ENCODE results near the gene PIK3R2. TPM values are rescaled to one million over a fixed set of nuclear protein-coding genes. Genes with fewer than 3 reads are reported as not detected.

The PIK3R2 gene
- total RNA-seq, 1 donor = 36.7 TPM

DNA sequence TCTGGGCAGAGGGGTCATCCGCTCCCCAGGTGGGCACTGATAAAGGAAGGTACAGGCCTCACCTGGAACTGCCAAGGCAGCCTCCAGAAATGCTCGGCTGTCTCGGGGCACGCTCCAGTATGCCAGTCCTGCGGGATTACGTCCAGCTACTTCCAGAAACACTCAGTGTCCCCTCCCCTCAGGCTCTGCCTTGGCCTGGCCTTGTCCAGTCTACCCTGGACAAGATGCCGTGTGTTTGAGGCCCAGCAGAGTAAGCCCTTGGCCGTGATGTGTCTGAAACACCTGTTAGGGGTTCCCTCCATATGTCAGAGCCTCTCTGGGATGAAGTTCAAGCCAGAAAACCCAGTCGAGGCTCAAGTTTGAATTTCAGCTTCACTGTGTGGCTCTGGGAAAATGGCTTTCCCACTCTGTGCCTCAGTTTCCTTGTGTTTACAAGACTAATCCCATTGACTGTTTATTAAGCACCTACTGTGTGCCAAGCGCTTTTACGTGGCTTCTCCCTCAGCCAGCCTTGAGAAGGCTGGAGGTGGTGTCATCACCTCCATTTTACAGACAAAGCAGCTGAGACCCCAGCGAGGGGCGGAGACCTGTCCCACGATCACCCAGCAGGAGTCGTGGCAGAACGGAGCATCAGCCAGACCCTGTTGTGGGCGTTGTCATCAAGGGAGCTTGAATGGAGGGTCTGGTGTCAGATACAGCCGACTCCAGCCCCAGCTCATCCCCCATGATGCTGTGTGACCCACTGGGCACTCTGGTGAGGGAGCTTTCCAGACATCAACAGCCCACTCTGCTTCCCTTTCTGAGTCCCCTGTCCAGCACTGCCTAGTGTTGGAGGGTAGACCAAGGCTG, 2.0 kb upstream of the PIK3R2 start:
- H3K4me3 ChIP-seq (ENCODE audit: low read depth, low read length) = no peak overlapping the region
- TF ChIP-seq, protein P1, sequence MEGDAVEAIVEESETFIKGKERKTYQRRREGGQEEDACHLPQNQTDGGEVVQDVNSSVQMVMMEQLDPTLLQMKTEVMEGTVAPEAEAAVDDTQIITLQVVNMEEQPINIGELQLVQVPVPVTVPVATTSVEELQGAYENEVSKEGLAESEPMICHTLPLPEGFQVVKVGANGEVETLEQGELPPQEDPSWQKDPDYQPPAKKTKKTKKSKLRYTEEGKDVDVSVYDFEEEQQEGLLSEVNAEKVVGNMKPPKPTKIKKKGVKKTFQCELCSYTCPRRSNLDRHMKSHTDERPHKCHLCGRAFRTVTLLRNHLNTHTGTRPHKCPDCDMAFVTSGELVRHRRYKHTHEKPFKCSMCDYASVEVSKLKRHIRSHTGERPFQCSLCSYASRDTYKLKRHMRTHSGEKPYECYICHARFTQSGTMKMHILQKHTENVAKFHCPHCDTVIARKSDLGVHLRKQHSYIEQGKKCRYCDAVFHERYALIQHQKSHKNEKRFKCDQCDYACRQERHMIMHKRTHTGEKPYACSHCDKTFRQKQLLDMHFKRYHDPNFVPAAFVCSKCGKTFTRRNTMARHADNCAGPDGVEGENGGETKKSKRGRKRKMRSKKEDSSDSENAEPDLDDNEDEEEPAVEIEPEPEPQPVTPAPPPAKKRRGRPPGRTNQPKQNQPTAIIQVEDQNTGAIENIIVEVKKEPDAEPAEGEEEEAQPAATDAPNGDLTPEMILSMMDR (IDR thresholded peaks at IDR 0.05; ENCODE audit: insufficient read depth, low read length) = no peak
- no peak for DNase-seq (ENCODE audit: low read depth)

DNA sequence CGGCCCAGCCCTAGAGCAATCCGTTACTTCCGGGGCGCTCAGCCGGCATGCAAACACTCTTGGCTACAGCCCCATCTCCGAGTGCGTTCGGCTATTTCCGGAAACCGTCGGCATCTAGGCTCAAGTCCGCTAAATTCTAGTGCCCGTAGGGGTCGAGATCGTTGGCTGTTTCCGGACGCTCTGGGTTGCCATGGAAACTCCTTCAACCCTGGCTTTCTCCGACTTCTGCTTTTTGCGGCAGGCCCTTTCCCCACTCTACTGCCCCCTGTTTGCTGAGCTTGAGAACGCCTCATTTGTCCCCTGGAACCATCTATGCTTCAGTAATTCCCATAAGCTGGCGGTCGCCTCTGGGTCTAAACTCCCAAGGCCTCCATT, 534 bp upstream of the PIK3R2 start:
- H3K4me3 ChIP-seq (ENCODE audit: low read depth, low read length) = peak overlapping the region; percentile 64
- TF ChIP-seq, protein P1 (IDR thresholded peaks at IDR 0.05; ENCODE audit: insufficient read depth, low read length) = peak; percentile 82
- DNase-seq (ENCODE audit: low read depth) = peak; percentile 97

DNA sequence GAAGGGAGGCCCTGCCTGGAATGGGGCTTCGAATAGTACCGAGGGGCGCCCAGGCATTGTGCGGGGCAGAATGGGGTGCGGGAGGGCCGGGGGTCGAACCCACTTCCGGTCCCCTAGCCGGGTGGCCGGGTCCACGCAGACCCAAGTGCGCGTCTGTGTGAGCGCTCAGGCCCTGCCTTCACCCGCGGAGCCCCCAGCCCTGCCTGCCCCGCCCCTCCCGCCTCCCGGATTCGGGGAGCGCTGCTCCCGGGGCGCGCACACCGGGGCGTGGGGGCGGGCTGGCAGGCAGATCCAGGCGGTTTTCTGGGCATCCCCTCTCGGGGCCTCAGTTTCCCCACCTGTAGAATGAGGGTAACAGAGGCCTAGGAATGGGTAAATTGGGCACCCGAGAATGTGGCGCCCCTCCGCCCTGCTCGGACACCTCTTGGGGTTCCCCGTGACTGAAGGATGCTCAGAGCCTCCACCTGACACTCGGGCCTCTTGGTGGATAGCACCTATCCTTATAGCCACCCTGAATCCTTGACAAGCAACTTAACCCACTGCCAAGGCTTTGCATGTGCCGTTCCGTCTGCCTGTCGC, 682 bp downstream of the PIK3R2 start:
- TF ChIP-seq, protein P1 (IDR thresholded peaks at IDR 0.05; ENCODE audit: insufficient read depth, low read length) = no peak
- DNase-seq (ENCODE audit: low read depth) = no peak
- peak overlapping the region; percentile 91 for H3K4me3 ChIP-seq (ENCODE audit: low read depth, low read length)

DNA sequence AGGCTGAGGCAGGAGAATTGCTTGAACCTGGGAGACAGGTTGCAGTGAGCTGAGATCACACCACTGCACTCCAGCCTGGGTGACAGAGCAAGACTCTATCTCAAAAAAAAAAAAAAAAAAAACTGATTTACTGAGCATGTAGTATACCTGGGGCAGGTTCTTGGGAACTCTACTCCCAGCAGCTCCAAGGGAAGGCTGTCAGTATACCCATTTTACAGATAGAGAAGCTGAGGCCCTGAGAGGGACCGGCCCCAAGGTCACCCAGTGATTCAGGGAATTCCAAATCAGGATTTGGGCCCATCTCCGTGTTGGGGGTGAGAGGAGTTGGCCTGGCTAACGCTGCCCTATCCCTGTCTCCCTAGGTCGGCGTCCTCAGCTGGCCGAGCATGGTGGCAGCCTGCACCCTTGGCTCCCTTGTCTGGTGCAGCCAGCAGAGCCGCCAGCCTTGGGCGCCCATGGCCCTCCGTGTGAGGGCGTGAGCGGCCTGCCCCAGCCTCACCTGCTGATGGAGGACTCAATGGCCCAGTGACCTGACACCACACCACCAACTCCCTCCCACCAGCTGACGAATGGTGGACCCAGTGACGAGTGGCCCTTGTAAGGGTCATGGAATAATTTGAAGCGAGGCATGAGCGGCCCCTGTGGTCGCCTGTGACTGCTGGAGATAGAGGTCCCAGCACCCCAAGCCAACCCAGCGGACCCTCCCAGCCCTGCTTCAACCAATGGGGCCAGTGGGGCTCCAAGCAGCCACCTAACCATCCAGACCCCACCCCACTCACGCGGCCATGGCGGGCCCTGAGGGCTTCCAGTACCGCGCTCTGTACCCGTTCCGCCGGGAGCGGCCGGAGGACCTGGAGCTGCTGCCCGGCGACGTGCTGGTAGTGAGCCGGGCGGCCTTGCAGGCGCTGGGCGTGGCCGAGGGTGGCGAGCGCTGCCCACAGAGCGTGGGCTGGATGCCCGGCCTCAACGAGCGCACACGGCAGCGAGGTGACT, 2.4 kb downstream of the PIK3R2 start:
- TF ChIP-seq, protein P1 (IDR thresholded peaks at IDR 0.05; ENCODE audit: insufficient read depth, low read length) = no peak
- no peak overlapping the region for H3K4me3 ChIP-seq (ENCODE audit: low read depth, low read length)
- DNase-seq (ENCODE audit: low read depth) = no peak

DNA sequence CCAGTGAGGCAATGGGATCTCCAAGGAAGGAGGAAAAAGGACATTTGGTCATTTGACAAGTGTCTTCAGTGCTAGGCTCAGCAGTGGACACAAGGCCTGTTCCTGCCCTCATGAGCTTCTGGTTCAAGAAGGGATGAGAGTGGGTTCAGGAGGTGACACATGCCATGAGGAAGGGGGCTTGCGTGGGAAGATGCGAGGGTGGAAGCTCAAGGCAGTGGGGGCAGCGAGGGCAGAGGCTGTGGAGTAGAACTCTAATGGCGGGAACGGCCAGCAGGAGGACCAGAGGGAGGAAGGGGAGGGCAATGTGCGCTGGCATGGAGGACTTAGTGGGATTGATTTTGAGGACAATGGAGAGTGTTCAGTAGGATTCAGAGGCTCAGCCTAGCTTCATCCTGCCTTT, 3.3 kb downstream of the PIK3R2 start:
- no peak overlapping the region for H3K4me3 ChIP-seq (ENCODE audit: low read depth, low read length)
- DNase-seq (ENCODE audit: low read depth) = no peak
- TF ChIP-seq, protein P1 (IDR thresholded peaks at IDR 0.05; ENCODE audit: insufficient read depth, low read length) = no peak

DNA sequence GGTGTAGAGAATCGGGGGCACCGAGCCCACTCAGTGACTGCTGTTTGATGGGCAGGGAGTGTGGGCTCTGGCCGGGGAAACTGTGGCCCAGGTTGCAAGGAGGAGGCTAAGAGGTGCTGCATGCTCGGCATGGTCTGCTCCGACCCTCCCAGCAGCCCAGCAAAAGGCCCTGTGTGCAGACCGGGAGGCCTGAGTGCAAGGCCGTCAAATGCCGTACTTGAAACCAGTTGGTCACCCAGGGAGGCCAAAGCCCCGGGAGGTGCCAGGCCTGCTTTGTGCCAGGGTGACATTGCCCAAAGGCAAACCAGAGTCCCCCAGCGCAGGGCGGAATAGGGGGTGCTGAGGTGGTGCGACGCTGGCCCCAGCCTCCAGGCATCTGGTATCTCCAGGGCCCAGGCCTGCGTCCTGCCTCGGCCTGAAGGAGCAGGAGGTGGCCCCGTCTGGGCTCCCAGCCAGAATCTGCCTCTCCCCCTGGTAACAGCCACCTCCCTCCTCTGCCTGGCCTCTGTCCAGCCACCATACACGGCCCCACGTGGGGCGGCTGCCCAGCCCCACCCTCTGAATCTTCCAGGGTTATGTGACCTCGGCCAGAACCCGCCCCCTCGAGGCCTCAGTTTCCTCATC, 4.0 kb downstream of the PIK3R2 start:
- H3K4me3 ChIP-seq (ENCODE audit: low read depth, low read length) = no peak overlapping the region
- TF ChIP-seq, protein P1 (IDR thresholded peaks at IDR 0.05; ENCODE audit: insufficient read depth, low read length) = no peak

More for the DNA sequence above, 4.0 kb downstream of the PIK3R2 start:
- DNase-seq (ENCODE audit: low read depth) = peak; percentile 87
